ENCODE results near the gene SDF4. TPM values are rescaled to one million over a fixed set of nuclear protein-coding genes. Genes with fewer than 3 reads are reported as not detected.

The SDF4 gene
- 92.5 to 135 TPM (median 132 TPM) in 5 replicates for total RNA-seq (2022; extraction: Qiagen RNA extraction)

DNA sequence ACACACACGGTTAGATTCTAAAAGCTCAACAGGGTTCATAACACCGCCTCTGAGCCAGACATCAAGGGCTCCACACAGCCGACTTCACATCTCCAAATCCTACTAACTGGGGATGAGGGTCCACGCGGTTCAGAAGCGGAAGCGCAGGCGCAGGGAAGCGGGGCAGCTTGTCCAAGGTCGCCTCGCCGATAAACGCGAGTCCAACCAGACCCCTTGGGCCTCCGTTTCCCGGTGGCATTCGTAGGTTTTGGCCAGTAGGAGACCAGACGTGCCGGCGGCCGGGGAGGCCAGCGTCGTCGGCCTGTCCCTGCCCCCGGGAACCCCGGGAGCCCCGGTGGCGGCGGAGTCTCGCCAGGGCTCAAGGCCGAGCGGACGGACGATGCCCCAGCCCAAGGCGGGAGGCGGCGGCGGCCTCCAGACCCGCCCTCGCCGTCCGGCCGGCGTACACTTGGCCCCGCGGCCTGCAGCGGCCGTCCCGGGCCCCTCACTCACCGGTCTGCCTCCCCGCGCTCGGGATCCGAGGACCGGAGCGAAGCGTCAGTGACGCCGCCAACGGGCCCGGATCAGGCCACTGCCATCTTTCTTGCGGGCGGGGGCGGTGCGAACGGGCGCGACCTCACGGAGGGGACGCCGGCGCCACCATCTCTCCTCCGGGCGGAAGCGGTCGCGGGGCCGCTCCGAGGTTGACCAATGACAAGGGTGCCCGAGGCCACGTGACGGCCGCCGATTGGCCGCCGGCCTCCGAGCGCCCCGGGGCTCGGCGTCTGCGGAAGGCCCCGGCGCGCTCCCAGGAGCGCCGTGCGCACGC lies at the start of gene SDF4:
SDF4 (minus strand) TSS at position 602 of the 808 bp plus-strand sequence. CDS start 3,229 bp downstream, outside the sequence.

DNA sequence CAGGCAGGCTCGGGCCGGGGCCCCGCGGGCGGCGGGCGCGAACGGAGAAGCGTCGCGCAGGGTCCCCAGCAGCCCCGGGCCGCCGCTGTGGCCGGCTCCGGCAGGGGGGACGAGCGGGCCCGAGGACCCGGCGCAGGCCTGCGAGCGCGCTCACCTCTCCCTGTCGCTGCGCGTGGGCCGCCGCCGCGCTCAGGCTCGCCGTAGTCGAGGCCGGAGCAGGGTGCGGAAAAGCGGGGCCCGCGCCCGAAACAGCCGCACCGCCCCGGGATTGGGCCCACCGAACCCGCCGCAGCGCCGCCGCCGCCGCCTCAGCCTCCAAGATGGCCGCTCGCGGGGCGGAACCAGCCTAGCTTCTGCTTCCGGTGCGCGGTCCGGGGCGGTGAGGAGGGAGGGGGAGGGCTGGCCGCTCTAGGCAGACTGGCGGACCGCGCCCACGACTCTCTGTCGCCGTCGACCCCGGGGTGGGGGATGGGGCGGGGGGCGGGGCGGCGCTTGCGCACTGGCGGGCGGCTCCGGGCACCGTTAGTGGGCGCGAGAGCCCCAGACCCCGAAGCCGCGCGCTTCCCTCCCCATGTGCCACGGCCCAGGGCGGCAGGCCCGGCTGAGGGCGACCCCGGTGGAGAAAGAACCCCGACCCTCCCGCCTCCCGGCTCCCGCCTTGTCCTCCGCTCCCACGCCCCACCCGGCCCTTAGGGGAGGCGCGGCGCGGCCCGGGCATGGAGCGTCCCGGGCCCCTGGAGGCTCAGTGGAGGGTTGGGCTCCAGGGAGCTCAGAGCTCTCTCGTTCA lies 41.9 kb upstream of the SDF4 start, which contains the start of gene UBE2J2:
UBE2J2 (minus strand) TSS at position 343 of the 787 bp plus-strand sequence. CDS start 5,862 bp downstream, outside the sequence.

DNA sequence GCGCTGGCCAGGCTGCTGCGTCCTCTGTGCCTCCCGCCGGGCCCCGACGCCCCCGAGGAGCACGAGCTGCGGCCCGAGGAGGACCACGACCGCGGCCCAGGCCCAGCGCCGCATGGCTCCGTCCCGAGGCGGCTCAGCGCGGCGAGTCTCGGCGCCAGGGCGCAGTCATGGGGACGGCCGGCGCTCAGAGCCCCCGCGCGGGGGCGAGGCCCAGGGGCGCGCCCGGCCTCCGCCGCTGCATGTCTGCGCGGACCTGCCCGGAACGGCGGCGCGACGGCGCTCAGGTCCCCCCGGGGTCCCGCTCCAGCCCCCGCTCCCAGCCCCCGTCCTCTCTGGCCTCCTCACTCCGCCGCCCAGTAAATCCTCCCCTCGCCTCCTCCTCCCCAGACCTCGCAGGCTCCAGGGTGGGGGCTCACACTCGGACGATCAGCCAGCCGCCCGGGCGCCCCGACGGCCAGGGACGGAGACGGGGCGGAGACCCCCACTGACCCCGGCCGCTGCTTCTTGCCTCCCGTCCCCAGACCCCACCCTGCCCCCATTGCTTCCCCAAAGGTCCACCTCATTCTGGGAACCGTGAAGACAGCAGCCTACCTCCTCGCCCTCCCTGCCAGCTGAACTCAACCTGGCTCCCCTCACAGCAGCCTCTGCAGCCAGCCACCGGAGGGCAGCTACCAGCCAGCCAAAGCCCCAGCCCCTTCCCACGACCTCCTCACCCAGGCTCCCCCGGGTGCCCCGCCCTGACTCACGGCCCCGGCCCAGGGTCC lies 15.0 kb upstream of the SDF4 start, which contains the start of gene C1QTNF12:
C1QTNF12 (minus strand) TSS at position 146 of the 764 bp plus-strand sequence; CDS start at position 114, 32 bp downstream.

DNA sequence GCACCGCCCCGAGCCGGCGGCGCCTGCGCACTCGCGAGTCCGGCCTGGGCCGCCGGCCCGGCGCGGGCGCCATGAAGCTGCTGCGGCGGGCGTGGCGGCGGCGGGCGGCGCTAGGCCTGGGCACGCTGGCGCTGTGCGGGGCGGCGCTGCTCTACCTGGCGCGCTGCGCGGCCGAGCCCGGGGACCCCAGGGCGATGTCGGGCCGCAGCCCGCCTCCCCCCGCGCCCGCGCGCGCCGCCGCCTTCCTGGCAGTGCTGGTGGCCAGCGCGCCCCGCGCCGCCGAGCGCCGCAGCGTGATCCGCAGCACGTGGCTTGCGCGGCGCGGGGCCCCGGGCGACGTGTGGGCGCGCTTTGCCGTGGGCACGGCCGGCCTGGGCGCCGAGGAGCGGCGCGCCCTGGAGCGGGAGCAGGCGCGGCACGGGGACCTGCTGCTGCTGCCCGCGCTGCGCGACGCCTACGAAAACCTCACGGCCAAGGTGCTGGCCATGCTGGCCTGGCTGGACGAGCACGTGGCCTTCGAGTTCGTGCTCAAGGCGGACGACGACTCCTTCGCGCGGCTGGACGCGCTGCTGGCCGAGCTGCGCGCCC lies 501 bp upstream of the SDF4 start, which contains the start of gene B3GALT6:
B3GALT6 (plus strand) TSS at position 30 of the 588 bp plus-strand sequence; CDS start at position 72, 42 bp downstream.

DNA sequence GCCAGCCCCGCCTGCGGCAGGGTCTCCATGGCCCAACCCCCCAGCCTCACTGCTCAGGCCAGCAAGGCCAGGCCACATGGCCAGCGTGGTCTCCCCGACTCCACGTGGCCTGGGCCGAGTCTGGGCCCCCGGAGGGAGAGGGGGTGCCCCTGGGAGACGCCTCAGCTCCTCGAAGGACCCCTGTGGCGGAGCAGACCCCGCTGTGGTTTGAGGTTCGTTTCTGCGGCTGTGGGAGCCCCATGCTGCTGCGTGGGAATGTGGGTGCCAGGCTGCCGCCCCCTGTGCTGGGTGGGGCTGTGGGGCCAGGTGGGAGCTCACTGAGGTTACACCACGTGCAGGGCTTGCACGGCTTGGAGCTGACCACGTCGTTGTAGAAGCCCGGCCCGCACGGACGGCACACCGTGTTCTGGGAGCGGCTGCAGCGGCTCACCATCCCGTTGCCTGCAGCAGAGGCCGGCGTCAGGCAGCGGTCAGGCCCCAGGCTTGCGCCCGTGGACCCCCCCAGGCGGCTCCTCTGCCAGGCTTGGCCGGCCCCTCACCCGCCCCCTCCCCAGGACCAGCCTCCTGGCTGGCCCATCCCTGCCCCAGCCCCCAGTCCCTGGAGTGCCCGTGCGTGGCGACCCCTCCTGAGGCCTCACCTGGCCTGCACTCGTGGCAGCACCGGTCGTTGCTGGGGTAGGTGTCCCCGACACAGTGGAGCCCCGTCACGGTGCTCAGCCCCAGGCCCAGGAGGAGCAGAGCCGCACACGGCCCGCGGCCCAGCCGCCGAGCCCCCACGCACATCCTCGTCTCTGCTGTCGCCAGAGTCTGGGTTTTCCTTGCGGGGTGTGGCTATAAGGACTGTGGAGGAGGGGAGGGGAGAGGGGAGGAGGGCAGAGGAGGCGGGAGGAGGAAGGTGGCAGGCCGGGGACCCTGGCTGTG lies 18.2 kb downstream of the SDF4 start, which contains the start of gene TNFRSF4:
TNFRSF4 (minus strand) TSS at position 809 of the 921 bp plus-strand sequence; CDS start at position 783, 26 bp downstream.

GRCh38 chr1:1206376-1206965 lies 25.3 kb downstream of the SDF4 start, which contains the start of gene TNFRSF18:
TNFRSF18 (minus strand) TSS chr1:1206592; CDS start chr1:1206571, 21 bp downstream.

DNA sequence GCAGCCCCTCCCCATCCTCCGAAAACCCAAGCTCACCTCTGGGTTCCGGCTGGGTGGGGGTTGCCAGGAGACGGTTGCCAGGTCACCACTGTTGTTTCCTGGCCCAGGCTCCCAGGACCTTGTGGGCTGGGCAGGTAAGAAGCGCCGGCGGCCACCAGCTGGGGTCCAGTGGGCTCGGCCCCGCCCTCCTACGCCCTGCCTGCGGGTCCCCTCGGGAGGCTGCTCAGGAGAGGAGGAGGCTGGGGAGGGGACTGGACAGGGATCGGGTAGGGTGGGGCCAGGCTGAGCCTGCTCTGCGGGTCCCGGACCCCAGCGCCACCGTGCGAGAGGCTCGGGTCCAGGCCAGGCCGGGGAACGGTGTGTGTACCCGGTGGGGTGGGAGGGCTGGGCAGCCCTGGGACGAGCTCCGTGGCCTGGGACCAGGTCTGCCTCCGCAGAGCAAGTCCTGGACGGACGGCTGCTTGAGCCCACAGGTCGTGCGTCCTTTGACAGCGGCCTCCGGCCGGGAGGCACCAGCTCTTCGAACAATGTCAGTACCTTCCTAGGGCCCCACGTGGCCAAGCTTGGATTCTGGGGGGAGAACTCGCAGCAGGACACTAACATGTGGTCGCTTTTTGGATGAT lies 57.9 kb downstream of the SDF4 start, which contains the start of gene TTLL10:
TTLL10 (plus strand) TSS at position 88 of the 623 bp plus-strand sequence. CDS start 5,336 bp downstream, outside the sequence.

Other genes starting within 250 kb of the SDF4 start
- 0.06 to 0.17 TPM (median 0.15 TPM) in 4 of 5 replicates, not detected in the other for gene PERM1, start 249.9 kb downstream of the SDF4 start, total RNA-seq (2022; extraction: Qiagen RNA extraction)
- gene HES4, start 231.9 kb downstream of the SDF4 start, total RNA-seq (2022; extraction: Qiagen RNA extraction): 21.4 to 44.8 TPM (median 36.2 TPM) in 5 replicates
- 12.2 to 17.4 TPM (median 15.9 TPM) in 5 replicates for gene ISG15, start 218.5 kb downstream of the SDF4 start, total RNA-seq (2022; extraction: Qiagen RNA extraction)
- 56.7 to 117 TPM (median 107 TPM) in 5 replicates for gene AGRN, start 211.9 kb downstream of the SDF4 start, total RNA-seq (2022; extraction: Qiagen RNA extraction)
- 0.13 to 0.20 TPM (median 0.18 TPM) in 5 replicates for gene RNF223, start 157.7 kb downstream of the SDF4 start, total RNA-seq (2022; extraction: Qiagen RNA extraction)
- gene C1orf159, start 115.9 kb downstream of the SDF4 start, total RNA-seq (2022; extraction: Qiagen RNA extraction): 8.5 to 13.5 TPM (median 12.3 TPM) in 5 replicates
- gene TTLL10, start 58.1 kb downstream of the SDF4 start, total RNA-seq (2022; extraction: Qiagen RNA extraction): 0.03 TPM in 1 of 5 replicates, not detected in the others
- 0.07 TPM in 1 of 5 replicates, not detected in the others for gene TNFRSF18, start 25.4 kb downstream of the SDF4 start, total RNA-seq (2022; extraction: Qiagen RNA extraction)
- 0.06 to 0.15 TPM (median 0.10 TPM) in 4 of 5 replicates, not detected in the other for gene TNFRSF4, start 17.8 kb downstream of the SDF4 start, total RNA-seq (2022; extraction: Qiagen RNA extraction)
- gene B3GALT6, start 236 bp upstream of the SDF4 start, total RNA-seq (2022; extraction: Qiagen RNA extraction): 10.7 to 17.9 TPM (median 16.5 TPM) in 5 replicates
- gene C1QTNF12, start 14.7 kb upstream of the SDF4 start, total RNA-seq (2022; extraction: Qiagen RNA extraction): 0.70 to 2.4 TPM (median 1.5 TPM) in 5 replicates
- 37.3 to 49.1 TPM (median 46.4 TPM) in 5 replicates for gene UBE2J2, start 41.9 kb upstream of the SDF4 start, total RNA-seq (2022; extraction: Qiagen RNA extraction)
- 0.89 to 1.4 TPM (median 1.1 TPM) in 5 replicates for gene SCNN1D, start 48.4 kb upstream of the SDF4 start, total RNA-seq (2022; extraction: Qiagen RNA extraction)
- 5.8 to 17.5 TPM (median 13.1 TPM) in 5 replicates for gene ACAP3, start 75.9 kb upstream of the SDF4 start, total RNA-seq (2022; extraction: Qiagen RNA extraction)
- gene PUSL1, start 76.6 kb upstream of the SDF4 start, total RNA-seq (2022; extraction: Qiagen RNA extraction): 12.1 to 23.7 TPM (median 21.1 TPM) in 5 replicates
- 45.7 to 59.9 TPM (median 58.4 TPM) in 5 replicates for gene INTS11, start 92.7 kb upstream of the SDF4 start, total RNA-seq (2022; extraction: Qiagen RNA extraction)
- 16.0 to 25.5 TPM (median 24.1 TPM) in 5 replicates for gene CPTP, start 92.8 kb upstream of the SDF4 start, total RNA-seq (2022; extraction: Qiagen RNA extraction)
- gene TAS1R3, start 99.3 kb upstream of the SDF4 start, total RNA-seq (2022; extraction: Qiagen RNA extraction): 0.12 to 0.21 TPM (median 0.17 TPM) in 5 replicates
- 35.7 to 69.6 TPM (median 67.1 TPM) in 5 replicates for gene DVL1, start 117.4 kb upstream of the SDF4 start, total RNA-seq (2022; extraction: Qiagen RNA extraction)
- gene MXRA8, start 126.6 kb upstream of the SDF4 start, total RNA-seq (2022; extraction: Qiagen RNA extraction): 0.07 to 0.29 TPM (median 0.12 TPM) in 4 of 5 replicates, not detected in the other
- gene AURKAIP1, start 143.2 kb upstream of the SDF4 start, total RNA-seq (2022; extraction: Qiagen RNA extraction): 116 to 165 TPM (median 153 TPM) in 5 replicates
- 29.8 to 55.4 TPM (median 47.5 TPM) in 5 replicates for gene CCNL2, start 167.3 kb upstream of the SDF4 start, total RNA-seq (2022; extraction: Qiagen RNA extraction)
- gene MRPL20, start 175.3 kb upstream of the SDF4 start, total RNA-seq (2022; extraction: Qiagen RNA extraction): 122 to 160 TPM (median 123 TPM) in 5 replicates
- gene ANKRD65, start 189.3 kb upstream of the SDF4 start, total RNA-seq (2022; extraction: Qiagen RNA extraction): 0.05 TPM in 1 of 5 replicates, not detected in the others
- gene VWA1, start 203.7 kb upstream of the SDF4 start, total RNA-seq (2022; extraction: Qiagen RNA extraction): 4.2 to 13.3 TPM (median 12.5 TPM) in 5 replicates
- gene ATAD3C, start 217.7 kb upstream of the SDF4 start, total RNA-seq (2022; extraction: Qiagen RNA extraction): not detected in 5 replicates
- 1.7 to 3.2 TPM (median 2.8 TPM) in 5 replicates for gene ATAD3B, start 239.8 kb upstream of the SDF4 start, total RNA-seq (2022; extraction: Qiagen RNA extraction)

Measured in A549 treated with dexamethasone at 1 μM for 4 hours (cell line).